ENCODE results near the gene PDPN. TPM values are rescaled to one million over a fixed set of nuclear protein-coding genes. Genes with fewer than 3 reads are reported as not detected.

The PDPN gene
- total RNA-seq, 1 donor from 2014 or later, result 4.3 TPM

- Mint-ChIP-seq H3K4me1 (ENCODE audit: unreplicated experiment) (no peaks in the 10 kb centered on the region), H3K36me3 (ENCODE audit: low read depth, unreplicated experiment) (no peaks in the 10 kb centered on the region), H3K27me3 (ENCODE audit: unreplicated experiment) (peaks cover 6% of the 10 kb centered on the region), H3K27ac (ENCODE audit: unreplicated experiment) (no peak overlapping the region), H3K4me3 (ENCODE audit: unreplicated experiment) (no peak overlapping the region), H3K9me3 (ENCODE audit: unreplicated experiment) (no peaks in the 10 kb centered on the region)
- TF ChIP-seq CTCF (IDR thresholded peaks at IDR 0.05; ENCODE audit: unreplicated experiment), result no peak
- no peak for DNase-seq (ENCODE audit: low spot score)
These were observed 34.9 kb downstream of the PDPN start for GRCh38 chr1:13618483-13618882.

- no peak for DNase-seq (ENCODE audit: low spot score)
- Mint-ChIP-seq H3K27me3 (ENCODE audit: unreplicated experiment) (peaks cover 6% of the 10 kb centered on the region), H3K9me3 (ENCODE audit: unreplicated experiment) (no peaks in the 10 kb centered on the region), H3K36me3 (ENCODE audit: low read depth, unreplicated experiment) (no peaks in the 10 kb centered on the region), H3K4me3 (ENCODE audit: unreplicated experiment) (no peak overlapping the region), H3K4me1 (ENCODE audit: unreplicated experiment) (no peaks in the 10 kb centered on the region), H3K27ac (ENCODE audit: unreplicated experiment) (no peak overlapping the region)
- TF ChIP-seq CTCF (IDR thresholded peaks at IDR 0.05; ENCODE audit: unreplicated experiment), result no peak
These were observed 36.3 kb downstream of the PDPN start for GRCh38 chr1:13619909-13620308.

- H3K27ac Mint-ChIP-seq (ENCODE audit: unreplicated experiment), result no peak overlapping the region
- no peak for TF ChIP-seq CTCF (IDR thresholded peaks at IDR 0.05; ENCODE audit: unreplicated experiment)
- H3K4me3 Mint-ChIP-seq (ENCODE audit: unreplicated experiment), result no peak overlapping the region
- no peaks in the 10 kb centered on the region for H3K9me3 Mint-ChIP-seq (ENCODE audit: unreplicated experiment)
- no peaks in the 10 kb centered on the region for H3K4me1 Mint-ChIP-seq (ENCODE audit: unreplicated experiment)
- no peak for DNase-seq (ENCODE audit: low spot score)
- no peaks in the 10 kb centered on the region for H3K36me3 Mint-ChIP-seq (ENCODE audit: low read depth, unreplicated experiment)
- H3K27me3 Mint-ChIP-seq (ENCODE audit: unreplicated experiment), result peaks cover 6% of the 10 kb centered on the region
These were observed 37.2 kb downstream of the PDPN start for GRCh38 chr1:13620825-13621224.

GRCh38 chr1:13622446-13622845, 38.8 kb downstream of the PDPN start:
- Mint-ChIP-seq H3K4me3 (ENCODE audit: unreplicated experiment) (no peak overlapping the region), H3K9me3 (ENCODE audit: unreplicated experiment) (no peaks in the 10 kb centered on the region), H3K36me3 (ENCODE audit: low read depth, unreplicated experiment) (no peaks in the 10 kb centered on the region), H3K27me3 (ENCODE audit: unreplicated experiment) (peaks cover 6% of the 10 kb centered on the region), H3K27ac (ENCODE audit: unreplicated experiment) (no peak overlapping the region), H3K4me1 (ENCODE audit: unreplicated experiment) (no peaks in the 10 kb centered on the region)
- no peak for TF ChIP-seq CTCF (IDR thresholded peaks at IDR 0.05; ENCODE audit: unreplicated experiment)
- DNase-seq (ENCODE audit: low spot score), result no peak

GRCh38 chr1:13623021-13623637, 39.5 kb downstream of the PDPN start:
- H3K27ac Mint-ChIP-seq (ENCODE audit: unreplicated experiment), result no peak overlapping the region
- no peaks in the 10 kb centered on the region for H3K36me3 Mint-ChIP-seq (ENCODE audit: low read depth, unreplicated experiment)
- DNase-seq (ENCODE audit: low spot score), result no peak
- H3K4me1 Mint-ChIP-seq (ENCODE audit: unreplicated experiment), result no peaks in the 10 kb centered on the region
- H3K27me3 Mint-ChIP-seq (ENCODE audit: unreplicated experiment), result peaks cover 6% of the 10 kb centered on the region
- TF ChIP-seq CTCF (IDR thresholded peaks at IDR 0.05; ENCODE audit: unreplicated experiment), result no peak
- no peak overlapping the region for H3K4me3 Mint-ChIP-seq (ENCODE audit: unreplicated experiment)
- no peaks in the 10 kb centered on the region for H3K9me3 Mint-ChIP-seq (ENCODE audit: unreplicated experiment)

Measured in endothelial cell (in vitro differentiated cells).